Measurements from ENCODE around the gene MMP15. TPM values are rescaled to one million over a fixed set of nuclear protein-coding genes. Genes with fewer than 3 reads are reported as not detected.

Gene MMP15
- total and polyA plus RNA-seq, 9 donors = 0.86 to 6.7 (median 2.6) TPM

DNA sequence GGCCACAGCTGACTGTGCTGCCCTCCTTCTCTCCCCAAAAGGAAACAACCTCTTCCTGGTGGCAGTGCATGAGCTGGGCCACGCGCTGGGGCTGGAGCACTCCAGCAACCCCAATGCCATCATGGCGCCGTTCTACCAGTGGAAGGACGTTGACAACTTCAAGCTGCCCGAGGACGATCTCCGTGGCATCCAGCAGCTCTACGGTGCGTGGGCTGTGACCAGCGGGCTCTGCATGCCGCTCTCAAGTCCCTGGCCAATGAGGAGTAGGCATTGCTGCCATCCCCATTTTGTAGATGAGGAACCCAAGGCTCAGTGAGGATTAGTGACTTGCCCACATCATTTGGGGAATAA, 14.9 kb downstream of the MMP15 start:
- H3K27ac ChIP-seq = no peak overlapping the region
- intact Hi-C loops (cut with DNase I) = no loop called here
- H3K4me3 ChIP-seq = no peak overlapping the region
- H3K9me3 ChIP-seq = no peaks in the 10 kb centered on the region
- WGBS, 3 donors = 94 to 98% (median 94%) methylated on average over 12 of the region's 12 CpGs
- H3K4me1 ChIP-seq (ENCODE audit: insufficient read depth) = no peaks in the 10 kb centered on the region
- no peaks in the 10 kb centered on the region for H3K27me3 ChIP-seq
- DNase-seq = no peak
- H3K36me3 ChIP-seq = no peaks in the 10 kb centered on the region
- no peak for TF ChIP-seq CTCF (IDR thresholded peaks at IDR 0.05)
- TF ChIP-seq EP300 (IDR thresholded peaks at IDR 0.05) = no peak
- no peak for TF ChIP-seq POLR2A (IDR thresholded peaks at IDR 0.05)

DNA sequence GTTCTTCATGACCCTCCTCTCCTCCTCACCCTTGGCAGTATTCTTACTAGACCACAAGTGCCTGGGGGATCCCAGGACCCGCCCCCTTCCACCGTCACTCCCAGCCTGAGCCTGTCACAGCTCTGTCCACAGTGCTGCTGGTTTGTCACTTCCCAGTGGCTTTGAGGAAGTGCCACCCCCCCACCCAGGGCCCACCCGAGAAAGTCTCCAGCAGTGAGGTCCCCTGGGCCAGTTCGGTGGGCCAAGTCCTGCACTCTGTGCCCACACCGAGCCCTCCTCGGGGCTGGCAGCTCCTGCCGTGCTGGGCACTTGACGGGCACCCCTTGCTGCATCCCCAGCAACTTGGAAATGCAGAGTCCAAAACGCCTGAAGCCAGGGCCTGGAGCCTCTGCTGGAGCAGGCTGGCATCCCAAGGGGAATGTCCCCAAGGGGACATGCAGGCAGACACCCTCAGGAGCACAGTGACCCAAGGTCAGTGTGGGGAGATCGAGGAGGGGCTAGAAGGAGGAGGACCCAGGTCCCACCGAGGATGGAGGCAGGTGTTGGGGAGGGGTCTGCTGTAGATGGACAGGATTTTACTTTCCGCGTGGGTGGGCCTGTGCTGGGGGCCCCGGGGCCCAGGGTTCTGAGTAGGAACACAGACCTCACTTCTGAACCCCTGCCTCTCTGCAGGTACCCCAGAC, 15.5 kb downstream of the MMP15 start:
- H3K9me3 ChIP-seq = no peaks in the 10 kb centered on the region
- no peak overlapping the region for H3K4me3 ChIP-seq
- TF ChIP-seq POLR2A (IDR thresholded peaks at IDR 0.05) (no peak), CTCF (IDR thresholded peaks at IDR 0.05) (no peak), EP300 (IDR thresholded peaks at IDR 0.05) (no peak)
- H3K27me3 ChIP-seq = no peaks in the 10 kb centered on the region
- no peaks in the 10 kb centered on the region for H3K36me3 ChIP-seq
- no peak overlapping the region for H3K27ac ChIP-seq
- intact Hi-C loops (cut with DNase I) = no loop called here
- DNase-seq = no peak
- no peaks in the 10 kb centered on the region for H3K4me1 ChIP-seq (ENCODE audit: insufficient read depth)
- WGBS, 3 donors = 84 to 90% (median 86%) methylated on average over 13 to 14 of the region's 14 CpGs

GRCh38 chr16:58041628-58041955, 16.0 kb downstream of the MMP15 start:
- 90 to 92% (median 92%) methylated on average over 13 to 18 of the region's 18 CpGs for WGBS, 3 donors
- Histone ChIP-seq H3K4me1 (ENCODE audit: insufficient read depth) (no peaks in the 10 kb centered on the region), H3K9me3 (no peaks in the 10 kb centered on the region), H3K27me3 (no peaks in the 10 kb centered on the region), H3K4me3 (no peak overlapping the region), H3K36me3 (no peaks in the 10 kb centered on the region), H3K27ac (no peak overlapping the region)
- no peak for TF ChIP-seq POLR2A (IDR thresholded peaks at IDR 0.05)
- no peak for TF ChIP-seq EP300 (IDR thresholded peaks at IDR 0.05)
- TF ChIP-seq CTCF (IDR thresholded peaks at IDR 0.05) = no peak
- no peak for DNase-seq
- intact Hi-C loops (cut with DNase I) = no loop called here

- Histone ChIP-seq H3K4me3 (no peak overlapping the region), H3K36me3 (no peaks in the 10 kb centered on the region), H3K9me3 (no peaks in the 10 kb centered on the region), H3K4me1 (ENCODE audit: insufficient read depth) (no peaks in the 10 kb centered on the region), H3K27me3 (no peaks in the 10 kb centered on the region), H3K27ac (no peak overlapping the region)
- no peak for TF ChIP-seq CTCF (IDR thresholded peaks at IDR 0.05)
- no peak for TF ChIP-seq EP300 (IDR thresholded peaks at IDR 0.05)
- no peak for TF ChIP-seq POLR2A (IDR thresholded peaks at IDR 0.05)
- intact Hi-C loops (cut with DNase I) = no loop called here
- 92 to 96% (median 93%) methylated on average over 19 to 22 of the region's 22 CpGs for WGBS, 3 donors
- DNase-seq = no peak
These were observed 16.7 kb downstream of the MMP15 start for GRCh38 chr16:58042001-58042885.
